GM19324 (cell line): Measurements from ENCODE around the gene BACH2.
"Not testable (repeated sequence)": the region's sequence is repeated elsewhere in the genome, so short reads cannot be mapped to it uniquely, and the experiment has no call there.

Experiments used
- ATAC-seq: cut with Tn5 transposase; IDR thresholded peaks from one replicate; pipeline ENCODE4 v1.9.1; 2021; ENCODE audit warnings: mild to moderate bottlenecking, moderate library complexity; ENCODE audit not compliant: unreplicated experiment, low FRiP score

BACH2 gene

DNA sequence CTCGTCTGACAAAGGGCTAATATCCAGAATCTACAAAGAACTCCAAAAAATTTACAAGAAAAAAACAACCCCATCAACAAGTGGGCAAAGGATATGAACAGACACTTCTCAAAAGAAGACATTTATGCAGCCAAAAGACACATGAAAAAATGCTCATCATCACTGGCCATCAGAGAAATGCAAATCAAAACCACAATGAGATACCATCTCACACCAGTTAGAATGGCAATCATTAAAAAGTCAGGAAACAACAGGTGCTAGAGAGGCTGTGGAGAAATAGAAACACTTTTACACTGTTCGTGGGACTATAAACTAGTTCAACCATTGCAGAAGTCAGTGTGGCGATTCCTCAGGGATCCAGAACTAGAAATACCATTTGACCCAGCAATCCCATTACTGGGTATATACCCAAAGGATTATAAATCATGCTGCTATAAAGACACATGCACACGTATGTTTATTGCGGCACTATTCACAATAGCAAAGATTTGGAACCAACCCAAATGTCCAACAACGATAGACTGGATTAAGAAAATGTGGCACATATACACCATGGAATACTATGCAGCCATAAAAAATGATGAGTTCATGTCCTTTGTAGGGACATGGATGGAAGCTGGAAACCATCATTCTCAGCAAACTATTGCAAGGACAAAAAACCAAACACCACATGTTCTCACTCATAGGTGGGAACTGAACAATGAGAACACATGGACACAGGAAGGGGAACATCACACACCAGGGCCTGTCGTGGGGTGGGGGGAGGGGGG, 130.3 kb downstream of the BACH2 start:
- not testable (repeated sequence) for ATAC-seq

- no peak for ATAC-seq
These were observed 133.8 kb downstream of the BACH2 start for GRCh38 chr6:90162648-90163387.

DNA sequence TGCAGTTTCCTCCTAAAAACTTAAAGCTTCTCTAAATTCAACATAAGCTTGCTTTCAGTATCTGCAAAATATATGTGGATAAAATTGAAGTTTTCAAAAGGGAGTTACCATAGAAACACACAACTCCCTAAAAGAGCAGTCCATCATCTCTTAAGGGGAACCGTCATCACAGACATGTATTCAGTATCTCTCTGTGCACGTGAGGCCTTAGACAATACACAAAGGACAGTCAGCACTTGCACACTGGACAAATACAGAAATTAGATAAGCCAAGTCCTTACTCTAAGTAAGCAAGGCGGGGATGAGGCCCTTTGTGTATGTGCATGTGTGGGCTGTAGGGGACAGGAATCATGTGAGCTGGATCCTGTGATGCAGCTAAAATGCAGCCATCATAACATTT, 136.6 kb downstream of the BACH2 start:
- no peak for ATAC-seq

DNA sequence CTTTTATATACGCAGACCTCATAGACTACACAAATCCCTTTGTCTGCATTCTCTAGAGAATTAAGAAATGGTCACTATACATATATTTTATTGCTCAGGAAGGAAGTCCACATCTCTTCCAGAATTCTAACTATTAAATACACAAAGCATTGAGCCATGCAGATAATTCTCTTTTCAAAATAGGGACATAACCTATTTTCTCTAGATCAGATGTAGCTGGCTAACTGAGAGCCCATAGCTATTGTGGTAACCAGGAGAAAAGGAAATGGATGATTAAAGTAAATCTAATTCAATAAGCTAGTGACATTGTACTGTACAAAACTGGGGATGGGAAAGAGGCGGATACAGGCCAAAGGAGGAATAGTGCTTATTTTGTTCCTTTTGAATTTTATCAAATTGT, 137.2 kb downstream of the BACH2 start:
- ATAC-seq, result no peak

DNA sequence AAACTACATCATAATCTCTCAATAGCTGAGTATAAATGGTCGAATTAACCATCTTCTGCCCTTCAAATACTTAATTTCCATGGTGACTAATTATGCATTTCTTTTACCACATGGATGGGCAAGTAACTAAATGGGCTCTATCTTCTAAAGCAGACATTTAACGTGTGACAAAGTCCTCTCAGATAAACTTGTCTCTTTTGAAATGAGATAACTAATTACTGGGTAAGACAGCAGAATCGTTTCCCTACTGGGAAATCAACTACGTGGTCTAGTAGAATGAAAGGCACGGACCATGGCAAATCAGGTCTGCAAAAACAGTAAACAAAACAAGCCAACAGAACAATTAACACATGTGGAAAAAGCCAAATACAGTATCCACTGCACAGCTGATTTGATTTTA, 137.7 kb downstream of the BACH2 start:
- ATAC-seq, result no peak

GRCh38 chr6:90157441-90157840, 139.2 kb downstream of the BACH2 start:
- no peak for ATAC-seq

DNA sequence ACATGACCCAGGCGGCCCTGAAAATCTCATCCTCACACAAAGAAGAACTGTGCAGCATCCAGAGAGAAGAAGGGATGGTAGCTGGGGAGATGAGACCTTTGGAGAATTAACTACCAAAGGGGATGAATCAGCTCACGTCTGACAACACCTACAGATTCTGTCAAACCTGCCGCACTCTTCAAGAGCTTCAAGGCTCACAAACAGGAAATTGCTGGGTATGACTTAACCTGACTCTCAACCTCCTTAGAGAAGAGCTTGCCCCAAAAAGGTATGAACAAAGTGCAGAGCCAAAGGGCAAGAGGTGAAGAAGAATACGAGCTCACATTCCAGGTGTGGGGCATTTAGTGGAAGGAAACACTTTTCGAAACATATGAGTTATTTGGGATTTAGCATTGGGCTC, 139.8 kb downstream of the BACH2 start:
- ATAC-seq, result no peak

DNA sequence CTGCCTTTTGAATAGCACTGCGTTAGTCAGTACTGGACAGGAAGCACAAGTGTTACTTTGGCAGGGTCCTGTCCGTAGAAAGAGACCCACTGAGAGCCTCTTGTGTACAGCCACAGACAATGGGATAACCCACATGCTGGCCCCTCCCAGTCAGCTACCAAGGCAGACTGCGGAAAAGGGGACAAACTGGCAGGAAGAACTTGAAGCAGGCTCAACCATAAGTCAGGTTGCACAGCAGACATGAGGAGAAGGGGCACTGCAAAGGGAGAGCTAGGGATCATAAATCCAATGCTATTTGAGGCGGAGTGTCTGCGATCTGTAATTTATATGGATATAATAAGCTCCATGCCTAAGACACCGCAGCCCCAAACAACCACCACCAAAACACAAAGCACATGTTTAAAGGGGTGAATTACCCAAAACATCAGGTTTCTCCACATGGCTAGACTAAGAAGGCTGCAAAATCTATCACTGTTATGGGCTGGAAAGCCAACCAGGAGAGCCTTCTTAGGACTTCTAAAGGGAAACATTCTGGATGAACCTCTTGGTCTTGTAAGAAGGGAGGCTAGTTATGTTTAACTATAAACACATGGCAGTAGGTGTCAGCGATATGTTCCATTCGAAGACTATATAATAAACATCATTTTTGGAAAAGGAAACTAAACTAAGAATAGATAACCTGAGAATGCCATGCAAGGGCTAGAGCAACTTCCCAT, 141.7 kb downstream of the BACH2 start:
- no peak for ATAC-seq

DNA sequence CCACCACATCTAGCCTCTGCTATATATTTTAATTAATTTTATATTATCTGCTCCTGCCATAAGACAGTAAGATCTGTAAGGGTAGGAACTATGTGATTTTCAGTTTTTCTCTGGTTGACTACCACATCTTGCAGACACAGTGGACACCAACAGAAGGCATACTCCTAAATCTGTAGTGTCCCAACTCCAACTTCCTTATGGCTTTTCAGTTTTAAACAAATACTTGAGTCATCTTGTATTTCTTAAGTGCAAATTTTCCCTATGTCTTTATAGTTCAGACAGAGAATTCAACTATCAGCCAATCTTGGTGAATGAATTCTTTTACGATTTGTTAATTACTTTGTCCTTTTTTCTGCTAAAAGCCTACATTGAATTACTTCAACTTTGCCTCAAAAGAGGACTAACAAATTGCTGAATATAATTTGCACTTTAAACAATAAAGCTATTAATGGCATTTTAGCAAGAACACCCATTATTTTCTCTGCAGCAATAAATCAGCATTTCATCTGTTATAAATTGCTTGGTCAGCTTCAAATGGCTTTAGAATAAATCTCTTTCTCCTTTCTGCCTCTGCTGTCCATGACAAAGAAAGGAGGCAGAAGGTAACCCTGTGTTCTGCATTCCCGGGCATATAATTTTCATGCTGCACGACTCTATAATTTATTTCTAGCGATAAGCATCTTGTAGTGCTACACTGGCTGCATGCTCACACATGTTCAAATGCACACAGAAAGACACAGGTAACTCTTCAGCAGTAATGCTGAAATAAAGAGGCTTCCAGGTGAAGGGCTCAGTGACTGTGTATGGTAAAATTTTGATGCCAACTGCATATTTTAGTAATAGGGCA, 144.8 kb downstream of the BACH2 start:
- ATAC-seq, result no peak

- ATAC-seq, result no peak
These were observed 147.4 kb downstream of the BACH2 start for GRCh38 chr6:90149280-90149679.

DNA sequence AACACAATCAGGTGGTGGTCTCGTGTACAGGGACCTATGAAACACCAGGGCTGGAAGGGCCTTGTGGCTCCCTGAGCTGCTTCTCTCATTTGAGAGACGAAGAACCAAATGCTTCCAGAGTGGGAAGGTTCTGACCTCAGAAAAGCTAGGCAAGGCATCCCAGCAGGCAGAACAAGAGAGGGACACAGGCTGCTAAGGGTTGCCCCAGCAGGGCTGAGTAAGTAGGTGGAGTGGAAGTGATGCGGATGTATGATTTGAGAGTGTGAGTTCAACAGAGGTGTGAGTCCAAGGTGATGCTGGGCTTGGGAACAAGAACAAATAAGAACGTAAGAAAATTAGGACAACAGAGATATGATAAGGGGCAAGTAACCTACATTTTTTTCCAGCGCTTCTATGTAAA, 147.8 kb downstream of the BACH2 start:
- ATAC-seq, result no peak

DNA sequence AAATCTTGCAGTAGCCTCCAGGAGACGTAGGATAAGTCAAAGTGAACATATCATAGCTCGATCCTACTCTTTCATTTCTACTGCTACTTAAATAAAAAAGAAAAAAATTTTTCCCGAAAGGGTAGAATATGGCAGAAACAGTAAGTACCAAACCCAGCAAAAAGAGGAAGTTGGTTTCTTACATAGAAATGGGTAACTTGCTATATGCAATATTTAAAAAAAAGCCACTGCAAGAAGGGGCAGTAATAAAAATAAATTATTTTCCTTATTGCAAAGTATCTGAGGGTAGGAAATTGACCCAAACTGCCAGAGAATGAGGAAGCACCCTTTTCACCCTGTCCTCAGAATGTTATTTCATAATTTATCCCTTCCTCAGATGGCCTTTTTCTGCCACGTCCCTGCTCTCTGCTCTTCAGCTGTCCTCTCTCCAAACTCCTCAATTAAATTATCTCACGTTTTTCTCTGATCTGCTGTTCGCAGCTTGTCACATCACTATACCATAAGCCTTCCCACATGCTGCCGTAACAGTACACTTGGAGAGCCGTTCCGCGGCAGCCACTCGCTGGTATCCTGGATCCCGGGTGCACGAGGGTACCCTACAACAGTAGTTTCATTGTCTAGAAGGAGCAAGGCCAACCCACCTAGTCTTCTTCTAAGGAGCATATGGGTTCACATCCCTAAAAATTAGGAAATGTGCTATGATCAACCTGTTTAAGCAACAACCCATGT, 149.6 kb downstream of the BACH2 start:
- no peak for ATAC-seq

DNA sequence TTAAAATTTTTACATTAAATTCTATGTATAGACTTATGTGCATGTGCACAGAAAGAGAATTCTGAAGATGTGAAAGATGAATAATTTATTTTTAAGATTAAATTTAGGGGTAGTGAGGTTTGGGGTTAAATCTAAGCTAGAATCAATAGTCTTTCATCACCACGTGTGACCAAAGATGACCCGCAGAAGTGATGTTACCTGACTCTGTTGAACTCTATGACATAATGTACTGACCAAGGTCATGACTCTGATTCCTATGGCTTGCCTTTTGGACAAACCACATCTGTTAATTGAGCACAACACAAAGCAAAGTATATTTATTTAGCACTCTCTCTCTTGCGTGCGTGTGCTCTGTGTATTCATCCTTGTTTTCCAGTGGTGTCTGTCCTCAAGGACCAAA, 150.6 kb downstream of the BACH2 start:
- no peak for ATAC-seq

DNA sequence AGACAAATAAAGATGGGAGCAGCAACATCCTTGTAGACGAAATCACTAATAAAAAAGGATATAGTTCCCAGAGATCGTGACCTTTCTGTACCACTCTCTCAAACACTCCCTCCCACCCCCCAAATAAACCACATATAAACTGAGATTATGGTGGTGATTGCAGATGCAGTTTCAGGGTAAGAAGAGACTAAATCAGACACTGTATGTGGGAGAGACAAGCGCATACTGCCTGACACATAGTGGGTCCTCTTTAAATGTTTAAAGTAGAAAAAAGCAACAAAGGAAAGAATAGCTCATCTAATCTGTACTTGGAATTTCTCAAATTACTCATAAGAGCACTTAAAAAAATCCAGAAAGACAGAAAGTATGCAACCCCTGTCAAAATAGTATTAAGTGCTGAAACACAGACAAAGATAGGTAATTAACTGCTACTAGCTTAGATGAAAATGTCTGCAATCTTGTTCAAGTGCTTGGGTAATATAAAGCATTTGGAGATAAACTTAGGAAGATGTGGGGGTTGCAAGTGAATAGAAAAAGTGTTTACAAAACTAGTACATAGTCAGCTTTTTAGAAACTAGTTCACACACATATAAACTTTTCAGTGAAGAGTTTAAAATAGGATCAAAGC, 151.6 kb downstream of the BACH2 start:
- no peak for ATAC-seq

- no peak for ATAC-seq
These were observed 152.2 kb downstream of the BACH2 start for GRCh38 chr6:90144396-90144795.

DNA sequence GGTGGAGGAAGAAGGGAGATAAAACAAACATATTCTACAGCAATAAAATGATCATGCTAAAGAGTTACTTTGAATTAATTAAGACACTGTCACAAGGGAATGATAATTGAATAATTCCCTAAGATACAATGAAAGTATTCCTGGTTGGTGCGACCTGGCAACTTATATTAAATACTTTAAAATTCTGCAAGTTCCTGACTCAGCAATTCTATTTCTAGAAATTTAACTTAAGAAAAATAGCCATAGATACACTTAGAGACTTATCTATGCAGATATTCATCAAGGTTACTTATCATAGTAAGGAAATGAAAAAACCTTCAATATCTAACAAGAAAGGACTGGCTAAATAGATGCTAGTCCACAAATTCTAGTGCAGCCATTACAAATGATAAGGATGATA, 156.0 kb downstream of the BACH2 start:
- ATAC-seq, result no peak

DNA sequence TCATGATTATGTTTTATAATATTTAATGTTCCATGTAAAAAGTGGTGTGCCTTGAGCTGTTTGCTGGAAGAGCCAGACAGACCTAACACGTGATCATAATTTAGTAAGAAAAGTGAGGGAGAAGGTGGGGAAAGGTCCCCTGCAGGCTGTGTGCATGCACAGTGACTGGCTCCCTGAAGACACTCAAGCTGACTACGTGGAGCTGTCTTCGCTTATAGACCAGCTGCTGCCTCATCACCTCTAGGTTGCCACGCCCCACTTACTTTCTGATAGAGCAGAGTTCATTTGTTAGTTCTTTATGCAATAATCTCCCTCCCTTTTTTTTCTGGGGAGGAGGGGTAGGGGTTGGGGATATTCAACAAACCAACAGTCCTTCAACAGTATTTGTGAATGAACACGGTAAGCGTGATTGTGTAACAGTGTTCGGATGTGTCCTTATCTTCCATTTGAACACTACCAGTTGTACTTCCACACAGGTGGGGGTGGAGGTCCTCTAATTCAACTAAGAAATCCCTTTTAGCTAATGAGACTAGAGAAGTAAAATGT, 157.3 kb downstream of the BACH2 start:
- ATAC-seq, result no peak

GRCh38 chr6:90136837-90137568, 159.6 kb downstream of the BACH2 start:
- ATAC-seq, result no peak

DNA sequence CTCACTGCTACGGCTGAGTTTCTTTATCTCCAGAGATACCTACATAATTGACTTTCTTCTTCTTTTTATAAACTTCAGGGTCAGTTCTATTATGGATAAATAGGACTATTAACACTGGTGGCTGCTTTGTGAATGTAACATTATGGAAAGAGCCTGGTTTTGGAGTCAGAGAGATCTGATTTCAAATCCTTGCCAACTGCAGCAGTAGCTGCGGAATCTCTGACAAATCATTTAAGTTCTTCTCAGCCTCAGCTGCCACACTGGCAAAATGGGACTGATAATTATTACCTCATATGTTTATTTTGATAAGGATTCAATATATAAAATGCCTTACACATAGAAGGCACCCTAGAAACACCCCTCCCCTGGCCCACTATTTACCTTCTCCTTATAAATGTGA, 160.5 kb downstream of the BACH2 start:
- no peak for ATAC-seq
